Neural cell (in vitro differentiated cells): ENCODE measurements around the gene RBM19. TPM values are rescaled to one million over a fixed set of nuclear protein-coding genes. Genes with fewer than 3 reads are reported as not detected.

Source experiments
- H2AFZ ChIP-seq: fragments of 200-600, 300-800 bp; sonication (generic), shearing (Covaris generic); 2 replicates; pipeline ENCODE4 v1.6.0; 2014; ENCODE audit warnings: low read depth, mild to moderate bottlenecking, antibody characterized with exemption, low read length, moderate library complexity
- H3F3A ChIP-seq: fragments of 200-600 bp; shearing (Covaris generic); 2 replicates; pipeline ENCODE4 v1.6.1; 2016; ENCODE audit warnings: mild to moderate bottlenecking, moderate library complexity, mixed read lengths, antibody characterized with exemption, low read length; ENCODE audit not compliant: insufficient read depth, poor library complexity, severe bottlenecking
- H3K27ac ChIP-seq: fragments of 200-600, 300-800 bp; sonication (generic), shearing (Covaris generic); 2 replicates; pipeline ENCODE4 v1.5.1; 2014; ENCODE audit warnings: mild to moderate bottlenecking, low read length, moderate library complexity
- H3K27me3 ChIP-seq: fragments of 300-800, 200-600 bp; sonication (generic), shearing (Covaris generic); 2 replicates; pipeline ENCODE4 v1.6.0; 2014; ENCODE audit warnings: mild to moderate bottlenecking, low read depth, low read length, moderate library complexity; ENCODE audit not compliant: insufficient read depth
- H3K36me3 ChIP-seq: fragments of 300-800, 200-600 bp; sonication (generic), shearing (Covaris generic); 2 replicates; pipeline ENCODE4 v1.5.1; 2014; ENCODE audit warnings: mild to moderate bottlenecking, antibody characterized with exemption, low read length, moderate library complexity; ENCODE audit not compliant: insufficient read depth
- H3K4me2 ChIP-seq: fragments of 300-800, 200-600 bp; sonication (generic), shearing (Covaris generic); 2 replicates; pipeline ENCODE4 v1.6.0; 2014; ENCODE audit warnings: mild to moderate bottlenecking, low read length
- H3K4me3 ChIP-seq: fragments of 300-800, 200-600 bp; sonication (generic), shearing (Covaris generic); 2 replicates; pipeline ENCODE4 v1.5.1; 2014; ENCODE audit warnings: mild to moderate bottlenecking, low read length, moderate library complexity
- H3K79me2 ChIP-seq: fragments of 200-600 bp; shearing (Covaris generic); replicated peaks from 2 replicates; pipeline ENCODE4 v1.6.0; 2014; ENCODE audit warnings: mild to moderate bottlenecking, low read length, moderate library complexity; ENCODE audit not compliant: insufficient read depth
- H3K9ac ChIP-seq: fragments of 300-800, 200-600 bp; sonication (generic), shearing (Covaris generic); 2 replicates; pipeline ENCODE4 v1.6.1; 2016; ENCODE audit warnings: mild to moderate bottlenecking, low read length, mixed read lengths
- H3K9me2 ChIP-seq: fragments of 200-600 bp; shearing (Covaris generic); 2 replicates; pipeline ENCODE4 v1.6.1; 2016; ENCODE audit warnings: mild to moderate bottlenecking, low read length, mixed read lengths; ENCODE audit not compliant: insufficient read depth
- H3K9me3 ChIP-seq: fragments of 200-600, 300-800 bp; sonication (generic), shearing (Covaris generic); 2 replicates; pipeline ENCODE4 v1.6.1; 2016; ENCODE audit warnings: mild to moderate bottlenecking, mixed run types, low read length, moderate library complexity, mixed read lengths
- H4K20me1 ChIP-seq: fragments of 200-600 bp; shearing (Covaris generic); 2 replicates; pipeline ENCODE4 v1.6.1; 2016; ENCODE audit warnings: mild to moderate bottlenecking, mixed run types; ENCODE audit not compliant: insufficient read depth
- TAF1 ChIP-seq: IDR thresholded peaks from 2 replicates; pipeline ENCODE4 v1.6.1; 2012; ENCODE audit warnings: low read depth
- polyA plus RNA-seq: library from polyadenylated mRNA; depleted of rRNA; stranded (reverse); fragments of >200 nt; gene quantifications from 2 replicates; pipeline ENCODE4 v1.2.3, GENCODE V29; 2014
- small RNA-seq, 3 experiments: library from RNA; depleted of rRNA; stranded (forward); fragments of <200 nt; gene quantifications; one replicate each; pipeline ENCODE3, GENCODE V24; 2012

The RBM19 gene
- polyA plus RNA-seq, 1 donor from 2014 or later = 14.2 TPM

- Histone ChIP-seq H4K20me1 (no peaks in the 10 kb centered on the region), H3K4me2 (no peak overlapping the region), H2AFZ (no peak overlapping the region), H3K9me3 (no peaks in the 10 kb centered on the region), H3F3A (peaks cover 7% of the 10 kb centered on the region), H3K9me2 (no peaks in the 10 kb centered on the region), H3K36me3 (no peaks in the 10 kb centered on the region), H3K4me3 (no peak overlapping the region), H3K79me2 (no peaks in the 10 kb centered on the region), H3K27ac (no peak overlapping the region), H3K27me3 (no peaks in the 10 kb centered on the region), H3K9ac (no peak overlapping the region)
- TF ChIP-seq TAF1 = no peak
Measured at GRCh38 chr12:113766879-113767878, 198.9 kb downstream of the RBM19 start.

Small RNA genes lying within 50 kb of the gene (small RNA-seq; reads per million reads assigned to genes)
- gene DYNLL1P4 = 0 to 0.03 (median 0) reads per million in 3 experiments
